Ovary (tissue), 9 donors: ENCODE data around the gene SRD5A1. TPM values are rescaled to one million over a fixed set of nuclear protein-coding genes. Genes with fewer than 3 reads are reported as not detected.

ENCODE experiments used
- DNase-seq, 5 donors: peaks; one replicate each; pipeline ENCODE4 v3.0.0-alpha.2; 2019 to 2020
- H3K27ac ChIP-seq, 2 donors: fragments of 200-600 bp; one replicate each; pipeline versions ENCODE4 v1.5.1 to v1.8.0; 2019 to 2022
- H3K27me3 ChIP-seq: fragments of 200-600 bp; one replicate; pipeline ENCODE4 v1.8.0; 2022
- H3K36me3 ChIP-seq: fragments of 200-600 bp; sonication (generic); one replicate; pipeline ENCODE4 v1.5.1; 2019
- H3K4me1 ChIP-seq: one replicate; pipeline ENCODE4 v1.8.1; 2013; ENCODE audit warnings: mild to moderate bottlenecking, moderate library complexity; ENCODE audit not compliant: insufficient read depth
- H3K4me3 ChIP-seq: fragments of 200-600 bp; sonication (generic); one replicate; pipeline ENCODE4 v1.5.1; 2017
- H3K9me3 ChIP-seq, 2 donors: fragments of 200-600 bp in 1 of 2; sonication (generic) in 1 of 2; one replicate each; pipeline versions ENCODE4 v1.5.1 to v1.8.1; 2013 to 2019; ENCODE audit warnings: mild to moderate bottlenecking in 1 of 2, moderate library complexity in 1 of 2
- CTCF ChIP-seq, 3 donors: fragments of 450-650 bp in 2 of 3; fragments of 200-600 bp in 1 of 3; IDR thresholded peaks; one replicate each; pipeline versions ENCODE4 v1.5.1 to v1.8.0; 2016 to 2022; ENCODE audit warnings: antibody characterized with exemption in 3 of 3, mild to moderate bottlenecking in 1 of 3
- EP300 ChIP-seq: sonication (generic); formaldehyde crosslinking; IDR thresholded peaks from one replicate; pipeline ENCODE4 v1.6.1; 2017; ENCODE audit warnings: antibody characterized with exemption
- POLR2A ChIP-seq: fragments of 450-650 bp; IDR thresholded peaks from one replicate; pipeline ENCODE4 v1.6.1; 2017; ENCODE audit warnings: antibody characterized with exemption, mild to moderate bottlenecking, moderate library complexity
- WGBS, 3 donors: extraction: QIAGEN DNeasy Blood & Tissue Kit in 1 of 3; methylation state at CpG; one replicate each; pipeline versions ENCODE4 v1.1.5 to v1.1.7; 2013 to 2017; 5-methylcytosine and 5-hydroxymethylcytosine counted together
- intact Hi-C, 4 donors: fragments of 100-400 bp; cut with DNase I; formaldehyde crosslinking; loops; one replicate each; pipeline versions ENCODE4 v1.11.0 to v1.15.1; 2022 to 2023
- polyA plus RNA-seq, 2 donors: library from polyadenylated mRNA; stranded (reverse); fragments of 200-250 nt in 1 of 2; fragments of 350-450 nt in 1 of 2; fragmentation: Illumina TruSeq in 1 of 2; extraction: RNeasy Lipid Tissue Mini Kit (QIAGEN cat#74804) in 1 of 2; gene quantifications; one replicate each; pipeline ENCODE4 v1.2.3, GENCODE V29; 2013 to 2014
- total RNA-seq, 7 donors: library from RNA; depleted of rRNA in 2 of 7; stranded (reverse); fragments of >200 nt in 2 of 7; fragmentation: NEBNext Ultra II Directional in 3 of 7; extraction: Animal tissue kit (Norgen Biotek cat#: 25700) in 3 of 7; gene quantifications; one replicate each; pipeline versions ENCODE4 v1.1.0 to v1.2.4, GENCODE V29; 2016 to 2023
- donor health status: DM: no; HTN: no; CAD: no; lungs with moderate emphysema.
- donor health status: DM: no; HTN: no; CAD: no.
- donor health status: Bipolar disorder and iron deficiency.
- donor health status: DM: yes; HTN: yes; CAD: no.
- donor health status: DM: no; HTN: no; CAD: no.
- donor health status: DM: yes; HTN: yes; CAD: no.

The SRD5A1 gene
- total and polyA plus RNA-seq, 9 donors = 4.4 to 13.5 (median 9.4) TPM

DNA sequence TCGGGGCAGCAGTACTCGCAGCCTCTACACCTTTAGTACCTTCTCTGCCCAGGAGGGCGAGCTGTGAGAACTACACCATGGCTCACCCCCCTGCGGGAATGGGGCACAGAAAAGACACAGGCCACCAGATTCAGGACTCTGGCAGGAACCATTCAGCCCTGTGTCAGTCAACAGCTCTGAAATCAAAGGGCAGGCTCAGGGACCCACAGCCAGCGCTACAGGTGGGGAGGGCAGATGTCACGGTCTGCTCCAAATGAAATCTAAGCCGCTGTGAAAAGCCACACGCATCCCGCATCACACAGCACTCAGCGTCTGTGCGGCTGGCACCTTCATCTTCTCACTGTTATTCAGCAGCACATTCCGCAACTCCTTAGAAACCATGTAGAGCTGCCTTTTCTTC lies 28.3 kb upstream of the SRD5A1 start:
- intact Hi-C loops = no loop called here
- WGBS, 3 donors = 92 to 93% (median 93%) methylated on average over 12 of the region's 12 CpGs
- no peaks in the 10 kb centered on the region for H3K4me1 ChIP-seq
- no peak for DNase-seq
- no peaks in the 10 kb centered on the region for H3K36me3 ChIP-seq
- no peak for TF ChIP-seq POLR2A
- TF ChIP-seq EP300 = no peak
- no peak for TF ChIP-seq CTCF (IDR thresholded peaks at IDR 0.05)
- no peaks in the 10 kb centered on the region for H3K27me3 ChIP-seq
- no peak overlapping the region for H3K4me3 ChIP-seq
- no peak overlapping the region for H3K27ac ChIP-seq
- no peaks in the 10 kb centered on the region for H3K9me3 ChIP-seq

DNA sequence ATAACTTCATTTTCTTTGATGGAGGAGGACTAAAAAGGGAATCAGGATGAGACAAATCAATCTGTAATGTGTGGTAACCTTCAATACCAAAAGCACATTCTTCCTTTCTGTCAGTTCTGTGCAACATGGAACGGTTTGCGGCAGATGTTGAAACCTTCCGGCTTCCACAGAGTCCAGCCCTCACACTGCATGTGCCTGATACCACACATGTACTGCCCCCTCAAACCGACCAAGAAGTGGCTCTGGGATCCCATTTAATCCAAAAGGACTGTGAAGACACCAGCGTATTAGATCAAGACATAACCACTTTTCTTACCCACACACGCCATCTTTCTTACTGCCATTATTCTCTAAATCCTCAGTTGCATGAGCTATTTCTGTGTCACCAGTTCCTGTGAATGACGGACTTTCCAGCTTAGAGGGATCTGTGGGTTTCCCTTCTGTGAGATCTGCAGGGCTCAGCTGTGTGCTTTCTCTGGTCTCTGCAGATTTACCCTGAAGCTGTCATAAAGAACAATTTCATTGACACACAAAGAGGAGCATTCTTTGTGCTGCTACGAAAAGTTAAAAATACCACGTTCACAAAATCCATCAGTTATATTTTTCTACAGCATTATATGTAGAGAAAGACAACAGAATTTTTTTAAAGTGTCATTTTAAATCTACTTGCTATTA lies 26.2 kb upstream of the SRD5A1 start:
- 92 to 96% (median 95%) methylated on average over 9 of the region's 9 CpGs for WGBS, 3 donors
- Histone ChIP-seq H3K36me3 (no peaks in the 10 kb centered on the region), H3K27ac (no peak overlapping the region), H3K4me1 (no peaks in the 10 kb centered on the region), H3K4me3 (no peak overlapping the region), H3K27me3 (no peaks in the 10 kb centered on the region), H3K9me3 (no peaks in the 10 kb centered on the region)
- TF ChIP-seq CTCF (IDR thresholded peaks at IDR 0.05) = no peak
- no peak for TF ChIP-seq POLR2A
- no peak for TF ChIP-seq EP300
- no peak for DNase-seq
- intact Hi-C loops = no loop called here

- Histone ChIP-seq H3K4me1 (no peaks in the 10 kb centered on the region), H3K36me3 (no peaks in the 10 kb centered on the region), H3K9me3 (no peaks in the 10 kb centered on the region), H3K4me3 (no peak overlapping the region), H3K27ac (no peak overlapping the region), H3K27me3 (no peaks in the 10 kb centered on the region)
- no peak for DNase-seq
- intact Hi-C loops = no loop called here
- WGBS, 3 donors = 90 to 91% (median 90%) methylated on average over 5 of the region's 5 CpGs
- no peak for TF ChIP-seq CTCF (IDR thresholded peaks at IDR 0.05)
- no peak for TF ChIP-seq POLR2A
- TF ChIP-seq EP300 = no peak
Measured at GRCh38 chr5:6607559-6607936, 25.7 kb upstream of the SRD5A1 start.

DNA sequence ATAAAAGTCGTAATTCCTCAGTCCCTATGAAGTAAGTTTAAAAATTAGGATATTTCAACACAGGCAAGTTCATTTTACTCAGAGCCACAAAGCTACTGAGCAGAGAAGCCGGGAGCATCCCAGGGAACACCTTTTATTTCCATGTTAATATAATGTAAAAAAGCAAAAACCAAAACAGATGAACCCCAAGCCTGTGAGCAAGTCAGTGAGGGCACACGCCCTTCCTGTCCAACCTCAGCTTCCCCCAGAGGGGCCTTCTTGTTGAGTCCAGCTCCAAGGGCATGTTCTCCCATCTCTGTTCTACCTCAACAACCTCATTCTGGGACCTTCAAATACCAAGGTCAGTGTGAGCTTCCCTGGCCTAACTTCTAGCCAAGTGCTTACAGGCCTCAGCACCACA lies 25.2 kb upstream of the SRD5A1 start:
- WGBS, 3 donors = 90 to 93% (median 93%) methylated on average over 3 of the region's 3 CpGs
- no peak overlapping the region for H3K27ac ChIP-seq
- no peak for DNase-seq
- H3K9me3 ChIP-seq = no peaks in the 10 kb centered on the region
- no peaks in the 10 kb centered on the region for H3K4me1 ChIP-seq
- no peaks in the 10 kb centered on the region for H3K27me3 ChIP-seq
- no peak overlapping the region for H3K4me3 ChIP-seq
- intact Hi-C loops = no loop called here
- TF ChIP-seq CTCF (IDR thresholded peaks at IDR 0.05) = no peak
- TF ChIP-seq POLR2A = no peak
- no peak for TF ChIP-seq EP300
- no peaks in the 10 kb centered on the region for H3K36me3 ChIP-seq
